PC-9 (cell line): ENCODE results near the gene CPPED1. TPM values are rescaled to one million over a fixed set of nuclear protein-coding genes. Genes with fewer than 3 reads are reported as not detected.
A peak's percentile ranks its signal among the peaks of the same experiment; 100 is the strongest.

Source experiments
- BruUV-seq: library from RNA; stranded (reverse); fragments of 400-500 nt; replicated peaks from 2 replicates; lab custom pipeline; 2021; lab: Mats Ljungman, UMichigan
- CTCF ChIA-PET: fragments of 300-600 bp; sonication (Branson Sonifier 250); formaldehyde crosslinking; loops from one replicate; lab custom pipeline; 2022; ENCODE audit warnings: antibody characterized with exemption; lab: Charles Lee
- POLR2A ChIA-PET: fragments of 300-600 bp; sonication (Branson Sonifier 250); formaldehyde crosslinking; loops from one replicate; lab custom pipeline; 2022; ENCODE audit warnings: antibody characterized with exemption; ENCODE audit not compliant: unreplicated experiment; lab: Charles Lee
- DNase-seq, 2 experiments: peaks; one replicate each; pipeline versions ENCODE4 v3.0.0 to v3.0.0-alpha.2; 2015 to 2022; ENCODE audit warnings: mixed read lengths in 1 of 2
- H2AFZ ChIP-seq: fragments of 200-600 bp; sonication (generic); 2 replicates; pipeline ENCODE4 v1.8.1; 2017; ENCODE audit warnings: antibody characterized with exemption
- H3F3A ChIP-seq: fragments of 200-600 bp; sonication (generic); 2 replicates; pipeline ENCODE4 v1.8.1; 2017; ENCODE audit warnings: antibody characterized with exemption, mild to moderate bottlenecking, low read depth; ENCODE audit not compliant: insufficient read depth
- H3K27ac ChIP-seq: fragments of 200-600 bp; sonication (generic); 2 replicates; pipeline ENCODE4 v1.6.1; 2016; ENCODE audit warnings: mixed run types
- H3K27me3 ChIP-seq: fragments of 200-600 bp; sonication (generic); 2 replicates; pipeline ENCODE4 v1.6.1; 2016; ENCODE audit warnings: low read depth, mixed run types; ENCODE audit not compliant: insufficient read depth
- H3K36me3 ChIP-seq: fragments of 200-600 bp; sonication (generic); 2 replicates; pipeline ENCODE4 v1.6.1; 2016; ENCODE audit warnings: low read depth, mixed run types
- H3K4me1 ChIP-seq: fragments of 200-600 bp; sonication (generic); replicated peaks from 2 replicates; pipeline ENCODE4 v1.6.1; 2016; ENCODE audit warnings: mixed run types; ENCODE audit not compliant: insufficient read depth
- H3K4me2 ChIP-seq: fragments of 200-600 bp; sonication (generic); 2 replicates; pipeline ENCODE4 v1.6.1; 2017; ENCODE audit warnings: mixed run types
- H3K4me3 ChIP-seq: fragments of 200-600 bp; sonication (generic); 2 replicates; pipeline ENCODE4 v1.6.1; 2016; ENCODE audit warnings: mixed run types
- H3K79me2 ChIP-seq: fragments of 200-600 bp; sonication (generic); 2 replicates; pipeline ENCODE4 v1.6.1; 2017; ENCODE audit warnings: low read depth, mixed run types
- H3K9me2 ChIP-seq: fragments of 200-600 bp; sonication (generic); 2 replicates; pipeline ENCODE4 v1.8.1; 2017; ENCODE audit warnings: mild to moderate bottlenecking; ENCODE audit not compliant: insufficient read depth
- H3K9me3 ChIP-seq: fragments of 200-600 bp; sonication (generic); 2 replicates; pipeline ENCODE4 v1.8.1; 2016; ENCODE audit warnings: low read depth; ENCODE audit not compliant: insufficient read depth
- H4K20me1 ChIP-seq: fragments of 200-600 bp; sonication (generic); 2 replicates; pipeline ENCODE4 v1.8.1; 2017; ENCODE audit not compliant: insufficient read depth
- CTCF ChIP-seq: fragments of 200-600 bp; sonication (generic); conservative IDR thresholded peaks from 2 replicates; pipeline ENCODE4 v1.6.1; 2017; ENCODE audit warnings: mixed run types, antibody characterized with exemption, mild to moderate bottlenecking, moderate library complexity
- EZH2 ChIP-seq: fragments of 200-600 bp; sonication (generic); IDR thresholded peaks from 2 replicates; pipeline ENCODE4 v1.8.0; 2017; ENCODE audit warnings: antibody characterized with exemption, low read depth
- intact Hi-C: fragments of 100-400 bp; cut with micrococcal nuclease; formaldehyde crosslinking; loops from one replicate; pipeline ENCODE4 v1.10.0; 2022; ENCODE audit not compliant: unreplicated experiment
- total RNA-seq: library from RNA; stranded (reverse); gene quantifications from 2 replicates; pipeline ENCODE4 v1.2.3, GENCODE V29; 2021

CPPED1 gene
- total RNA-seq, 1 experiment from 2014 or later: 66.9 TPM

GRCh38 chr16:12639044-12639443 lies 164.6 kb downstream of the CPPED1 start:
- Histone ChIP-seq H3K36me3 (no peaks in the 10 kb centered on the region), H3F3A (no peaks in the 10 kb centered on the region), H3K9me2 (no peaks in the 10 kb centered on the region), H3K27ac (no peak overlapping the region), H3K79me2 (no peaks in the 10 kb centered on the region), H4K20me1 (no peaks in the 10 kb centered on the region), H3K4me1 (no peaks in the 10 kb centered on the region), H3K27me3 (no peaks in the 10 kb centered on the region), H2AFZ (no peak overlapping the region), H3K9me3 (no peaks in the 10 kb centered on the region), H3K4me2 (no peak overlapping the region), H3K4me3 (no peak overlapping the region)
- no TSS peak for BruUV-seq
- CTCF ChIA-PET: no interaction called here
- peak in 1 of 2 experiments; percentile 71 for DNase-seq
- TF ChIP-seq EZH2: no peak
- TF ChIP-seq CTCF: no peak
- intact Hi-C loops: no loop called here
- POLR2A ChIA-PET: no interaction called here

- no peak overlapping the region for H3K27ac ChIP-seq
- ChIA-PET CTCF (no interaction called here), POLR2A (no interaction called here)
- H3K4me1 ChIP-seq: no peaks in the 10 kb centered on the region
- H3K79me2 ChIP-seq: no peaks in the 10 kb centered on the region
- no peak overlapping the region for H3K4me3 ChIP-seq
- DNase-seq: no peak
- H3K27me3 ChIP-seq: no peaks in the 10 kb centered on the region
- no peak overlapping the region for H3K4me2 ChIP-seq
- H3K9me3 ChIP-seq: no peaks in the 10 kb centered on the region
- H4K20me1 ChIP-seq: no peaks in the 10 kb centered on the region
- TF ChIP-seq CTCF (no peak), EZH2 (no peak)
- no peak overlapping the region for H2AFZ ChIP-seq
- no TSS peak for BruUV-seq
- intact Hi-C loops: no loop called here
- H3K9me2 ChIP-seq: no peaks in the 10 kb centered on the region
- no peaks in the 10 kb centered on the region for H3F3A ChIP-seq
- no peaks in the 10 kb centered on the region for H3K36me3 ChIP-seq
These were observed 166.7 kb downstream of the CPPED1 start for GRCh38 chr16:12637002-12637401.

DNA sequence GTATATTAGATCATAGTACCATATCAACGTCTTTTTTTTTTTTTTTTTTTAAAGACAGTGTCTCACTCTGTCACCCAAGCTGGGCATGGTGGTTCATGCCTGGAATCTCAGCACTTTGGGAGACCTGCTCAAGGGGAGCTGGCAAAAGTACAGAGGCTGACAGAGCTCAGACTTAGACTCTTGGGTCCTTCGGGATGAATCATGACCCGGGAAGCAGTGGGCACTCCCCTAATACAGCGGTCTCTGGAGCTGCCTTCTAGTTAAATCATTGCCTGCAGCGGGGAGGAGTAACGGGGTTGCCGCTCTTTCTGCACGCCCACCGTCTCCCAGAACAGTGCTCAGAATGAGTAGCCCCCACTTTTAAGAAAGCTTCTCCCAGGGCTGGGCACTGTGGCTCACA lies 174.4 kb downstream of the CPPED1 start:
- H3K9me3 ChIP-seq: no peaks in the 10 kb centered on the region
- H3K27me3 ChIP-seq: no peaks in the 10 kb centered on the region
- no peaks in the 10 kb centered on the region for H4K20me1 ChIP-seq
- BruUV-seq: no TSS peak
- intact Hi-C loops: no loop called here
- ChIA-PET POLR2A (no interaction called here), CTCF (interaction anchor here (0.6 kb wide), 1 partner anchor 169 kb away, joined by 4 read pairs; no protein-coding TSS in a partner anchor)
- no peaks in the 10 kb centered on the region for H3K9me2 ChIP-seq
- no peak overlapping the region for H3K4me2 ChIP-seq
- H3K4me3 ChIP-seq: no peak overlapping the region
- no peaks in the 10 kb centered on the region for H3K4me1 ChIP-seq
- H3F3A ChIP-seq: no peaks in the 10 kb centered on the region
- no peak for DNase-seq
- no peak for TF ChIP-seq EZH2
- no peak for TF ChIP-seq CTCF
- no peak overlapping the region for H2AFZ ChIP-seq
- no peak overlapping the region for H3K27ac ChIP-seq
- no peaks in the 10 kb centered on the region for H3K36me3 ChIP-seq
- H3K79me2 ChIP-seq: no peaks in the 10 kb centered on the region
